NCI-H82 treated with DMSO at 0.1 percent for 48 hours (cell line): Measurements from ENCODE around the gene CGAS.
"Not testable (repeated sequence)": the region's sequence is repeated elsewhere in the genome, so short reads cannot be mapped to it uniquely, and the experiment has no call there.

Experiments used
- DNase-seq: peaks from one replicate; lab custom pipeline; 2025; ENCODE audit not compliant: unreplicated experiment; lab: John Stamatoyannopoulos, UW

Gene CGAS

DNA sequence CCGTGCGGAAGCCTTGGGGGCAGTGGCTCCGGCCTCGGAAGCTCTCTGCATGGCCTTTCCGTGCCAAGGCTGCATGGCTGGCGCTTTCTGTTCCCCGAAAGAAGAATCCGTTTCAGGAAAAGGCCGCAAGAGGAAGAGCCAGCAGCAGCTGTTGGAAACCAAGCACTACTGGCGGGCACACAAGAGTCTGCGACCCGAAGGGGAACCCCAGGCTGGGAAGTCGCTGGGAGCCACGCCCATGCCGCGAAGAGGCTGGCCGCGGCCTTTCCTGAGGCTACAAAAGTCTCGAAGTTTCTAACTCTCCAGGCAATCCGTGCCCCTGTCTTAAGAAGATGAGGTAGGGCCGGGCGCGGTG is at the start of gene CGAS:
CGAS (minus strand) TSS at position 191 of the 355 bp plus-strand sequence; CDS start at position 75, 116 bp downstream.
- DNase-seq, result no peak

DNA sequence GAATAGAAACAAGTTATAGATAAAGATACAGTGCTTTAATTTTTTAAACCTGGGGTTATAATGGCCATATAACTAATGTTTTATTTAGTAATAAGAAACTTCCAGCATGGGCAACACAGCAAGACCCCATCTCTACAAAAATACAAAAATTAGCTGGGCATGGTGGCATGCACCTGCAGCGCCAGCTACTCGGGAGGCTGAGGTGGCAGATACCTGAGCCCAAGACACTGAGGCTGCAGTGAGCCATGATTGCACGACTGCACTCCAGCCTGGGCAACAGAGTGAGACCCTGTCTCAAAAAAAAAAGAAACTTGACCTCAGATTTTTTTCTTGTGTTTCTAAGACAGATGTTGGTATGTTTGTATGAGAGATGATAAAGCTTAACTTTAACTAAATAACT is 45.8 kb upstream of the CGAS start:
- no peak for DNase-seq

- no peak for DNase-seq
These were observed 39.3 kb upstream of the CGAS start for GRCh38 chr6:73491377-73491776.

GRCh38 chr6:73487473-73487872 is 35.4 kb upstream of the CGAS start:
- no peak for DNase-seq

DNA sequence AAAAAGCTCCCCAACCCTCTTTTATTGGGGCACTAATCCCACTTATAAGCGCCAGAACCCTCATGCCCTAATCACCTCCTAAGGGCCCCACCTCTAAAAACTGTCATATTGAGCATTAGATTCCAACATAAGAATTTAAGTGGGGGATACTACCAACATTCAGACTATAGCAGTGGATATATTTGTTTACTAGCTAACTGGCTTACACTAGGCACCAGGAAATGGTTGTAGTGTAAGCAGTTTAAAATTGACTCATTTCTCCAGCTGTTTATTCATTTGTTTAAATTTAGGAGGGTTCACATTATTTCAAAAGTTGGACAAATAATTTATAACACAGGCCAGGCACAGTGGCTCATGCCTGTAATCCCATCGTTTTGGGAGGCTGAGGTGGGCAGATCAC is 32.3 kb upstream of the CGAS start:
- no peak for DNase-seq

- DNase-seq, result no peak
These were observed 29.9 kb upstream of the CGAS start for GRCh38 chr6:73481969-73482368.

DNA sequence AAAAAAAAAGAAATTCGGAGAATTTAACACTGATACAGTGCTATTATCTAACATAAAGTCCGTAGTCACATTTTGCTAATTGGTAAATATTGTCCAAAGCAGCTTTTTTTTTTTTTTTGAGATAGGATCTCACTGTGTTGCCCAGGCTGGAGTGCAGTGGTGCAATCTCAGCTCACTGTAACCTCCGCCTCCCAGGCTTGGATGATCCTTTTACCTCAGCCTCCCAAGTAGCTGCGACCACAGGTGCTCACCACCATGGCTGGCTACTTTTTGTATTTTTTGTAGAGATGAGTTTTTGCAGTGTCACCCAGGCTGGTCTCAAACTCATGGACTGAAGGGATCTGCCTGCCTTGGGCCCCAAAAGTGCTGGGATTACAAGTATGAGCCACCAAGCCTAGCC is 25.3 kb upstream of the CGAS start:
- no peak for DNase-seq

DNA sequence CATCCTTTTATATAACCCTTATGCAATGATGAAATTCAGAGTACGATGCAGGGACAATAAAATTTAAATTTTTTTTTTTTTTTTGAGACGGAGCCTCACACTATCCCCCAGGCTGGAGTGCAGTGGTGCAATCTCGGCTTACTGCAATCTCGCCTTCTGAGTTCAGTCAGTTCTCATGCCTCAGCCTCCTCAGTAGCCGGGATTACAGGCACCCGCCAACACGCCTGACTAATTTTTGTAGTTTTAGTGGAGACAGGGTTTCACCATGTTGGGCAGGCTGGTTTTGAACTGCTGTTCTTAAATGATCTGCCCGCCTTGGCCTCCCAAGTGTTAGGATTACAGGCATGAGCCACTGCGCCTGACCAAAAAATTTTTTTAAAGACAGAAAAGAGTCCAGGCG is 24.6 kb upstream of the CGAS start:
- DNase-seq, result no peak

DNA sequence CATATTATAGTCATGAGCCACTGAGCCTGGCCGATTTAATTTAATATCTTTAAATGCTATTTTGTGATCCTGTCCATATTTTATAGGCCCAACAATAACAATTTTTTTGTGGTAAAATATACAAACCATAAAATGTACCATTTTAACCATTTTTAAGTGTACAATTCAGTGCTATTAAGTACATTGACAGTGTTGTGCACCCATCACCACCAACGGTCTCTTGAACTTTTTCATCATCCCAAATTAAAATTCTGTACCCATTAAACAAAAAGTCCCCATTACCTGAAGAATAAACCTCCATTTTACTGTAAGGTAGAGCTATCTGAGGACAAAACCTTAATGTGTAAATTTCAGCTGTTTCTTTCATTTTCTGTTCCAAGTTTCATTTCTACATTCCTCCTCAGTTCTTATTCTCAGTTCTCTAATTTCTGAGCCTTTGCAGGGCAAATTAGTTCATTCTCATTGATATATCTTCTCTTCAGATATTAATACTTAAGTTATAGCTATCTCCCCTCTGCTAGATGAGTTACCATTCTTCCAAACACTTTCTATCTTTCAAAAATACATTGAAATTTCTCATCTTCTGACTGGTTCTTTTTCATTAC is 19.7 kb upstream of the CGAS start:
- no peak for DNase-seq

DNA sequence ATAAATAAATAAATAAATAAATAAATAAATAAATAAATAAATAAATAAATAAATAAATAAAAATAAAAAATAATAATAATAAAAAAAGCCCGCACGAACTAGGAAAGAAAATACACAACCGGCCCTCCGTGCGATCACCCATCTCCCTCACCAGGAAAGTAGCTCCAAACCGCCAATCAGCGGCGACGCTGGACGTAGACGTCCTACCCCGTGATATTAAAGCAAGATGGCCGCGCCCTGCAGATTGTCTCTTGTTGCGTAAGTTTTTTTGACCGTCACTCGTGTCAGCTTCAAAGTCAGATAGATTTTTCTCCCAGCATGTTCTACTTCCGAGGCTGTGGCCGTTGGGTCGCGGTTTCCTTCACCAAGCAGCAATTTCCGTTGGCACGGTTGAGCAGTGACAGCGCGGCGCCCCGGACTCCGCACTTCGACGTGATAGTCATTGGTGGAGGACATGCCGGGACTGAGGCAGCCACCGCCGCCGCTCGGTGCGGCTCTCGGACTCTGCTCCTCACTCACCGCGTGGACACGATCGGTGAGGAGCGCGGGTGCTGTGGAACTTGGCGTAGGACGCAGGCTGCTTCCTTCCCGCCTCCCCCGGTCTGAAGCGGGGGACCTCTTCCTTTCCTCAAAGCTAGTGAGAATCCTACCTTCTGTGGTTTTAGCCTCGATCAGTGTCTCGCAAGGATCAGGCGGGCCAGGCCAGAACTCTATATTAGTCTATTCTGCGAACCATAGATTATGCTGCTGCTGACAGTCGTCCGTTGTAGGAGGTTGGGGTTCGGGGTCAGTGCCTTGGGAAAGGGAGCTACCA is 9.6 kb upstream of the CGAS start, which contains the start of gene MTO1:
MTO1 (plus strand) TSS at position 201 of the 814 bp plus-strand sequence; CDS start at position 319, 118 bp downstream.
- DNase-seq, result peak; percentile 23

DNA sequence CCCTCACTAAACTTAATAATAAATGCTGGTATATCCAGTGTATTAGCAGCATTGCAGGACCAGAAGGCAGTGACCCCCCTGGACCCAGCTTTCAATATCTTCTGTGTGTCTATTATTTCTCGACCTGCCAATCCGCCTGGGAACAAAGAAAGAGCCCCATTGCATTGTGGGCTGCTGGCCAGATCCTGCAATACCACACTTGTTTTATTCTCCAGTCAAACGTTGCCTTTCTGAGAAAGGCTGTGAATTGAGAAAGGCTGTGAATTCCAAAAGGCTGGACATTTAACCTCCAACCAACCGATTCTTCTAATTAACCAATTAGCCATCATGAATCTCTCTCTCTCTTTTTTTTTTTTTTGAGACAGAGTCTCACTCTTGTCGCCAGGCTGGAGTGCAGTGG is 8.0 kb upstream of the CGAS start:
- no peak for DNase-seq

GRCh38 chr6:73459474-73459873 is 7.4 kb upstream of the CGAS start:
- not testable (repeated sequence) for DNase-seq

DNA sequence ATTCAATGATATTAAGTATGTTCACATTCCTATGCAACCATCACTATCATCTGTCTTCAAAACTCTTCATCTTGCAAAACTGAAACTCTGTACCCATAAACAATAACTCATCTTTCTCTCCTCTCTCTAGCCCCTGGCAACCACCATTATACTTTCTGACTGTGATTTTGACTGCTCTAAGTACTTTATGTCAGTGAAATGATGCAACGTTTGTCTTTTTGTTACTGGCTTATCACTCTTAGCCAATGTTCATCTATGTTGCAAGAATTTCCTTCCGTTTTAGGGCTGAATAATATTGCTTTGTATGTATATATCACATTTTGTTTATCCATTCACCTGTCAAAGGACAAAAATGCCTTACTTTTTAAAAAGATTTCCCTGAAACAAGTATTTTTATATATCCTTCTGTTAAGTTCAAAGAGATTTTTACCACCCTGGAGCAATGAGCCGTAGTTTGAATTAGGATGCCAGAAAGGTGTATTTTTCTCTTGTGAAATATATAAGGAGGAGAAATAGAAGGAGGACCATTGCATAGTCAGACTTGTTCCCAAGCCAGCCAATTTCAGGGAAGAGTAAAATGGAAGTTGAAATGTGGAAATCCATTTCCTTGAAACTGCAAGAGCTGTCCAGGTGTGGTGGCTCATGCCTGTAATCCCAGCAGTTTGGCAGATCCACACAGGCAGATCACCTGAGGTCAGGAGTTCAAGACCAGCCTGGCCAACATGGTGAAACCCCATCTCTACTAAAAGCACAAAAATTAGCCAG is 4.0 kb upstream of the CGAS start:
- no peak for DNase-seq

DNA sequence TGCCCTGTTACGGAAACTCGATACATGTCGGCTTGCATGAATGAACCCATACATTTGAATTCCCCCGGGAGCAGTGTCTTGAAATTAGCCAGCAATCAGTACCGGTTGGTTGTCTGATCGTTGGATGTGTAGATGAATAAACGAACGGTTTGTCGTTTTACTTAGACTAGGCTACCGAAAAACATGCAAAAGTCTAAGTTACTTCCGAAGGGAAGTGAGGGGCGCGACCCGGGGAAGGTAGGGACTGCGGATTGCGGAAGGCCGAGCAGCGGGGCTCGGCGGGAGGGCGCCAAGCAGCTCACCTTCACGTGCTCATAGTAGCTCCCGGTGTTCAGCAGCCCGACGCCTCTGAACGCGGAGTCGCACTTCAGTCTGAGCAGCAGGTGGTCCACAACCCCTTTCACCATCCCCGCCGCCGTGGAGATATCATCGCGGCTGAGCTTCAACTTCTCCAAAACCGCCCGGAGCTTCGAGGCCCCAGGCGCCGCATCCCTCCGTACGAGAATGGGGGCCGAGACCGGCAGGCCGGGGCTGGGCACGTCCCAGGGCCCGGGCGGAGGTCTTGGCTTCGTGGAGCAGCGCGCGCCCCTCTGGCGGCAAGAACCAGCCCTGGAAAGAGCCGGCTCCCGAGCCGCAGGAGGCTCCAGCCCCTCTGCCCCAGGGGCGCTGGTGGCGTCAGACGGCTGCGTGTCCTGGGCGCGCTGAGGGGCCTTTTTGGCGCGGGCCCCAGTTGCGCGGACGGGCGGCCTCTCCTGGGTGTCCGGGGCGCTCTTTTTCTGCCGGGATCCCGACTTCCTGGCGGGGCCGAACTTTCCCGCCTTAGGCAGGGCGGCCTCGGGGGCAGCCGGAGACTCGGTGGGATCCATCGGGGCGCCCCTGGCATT is 632 bp downstream of the CGAS start:
- no peak for DNase-seq

DNA sequence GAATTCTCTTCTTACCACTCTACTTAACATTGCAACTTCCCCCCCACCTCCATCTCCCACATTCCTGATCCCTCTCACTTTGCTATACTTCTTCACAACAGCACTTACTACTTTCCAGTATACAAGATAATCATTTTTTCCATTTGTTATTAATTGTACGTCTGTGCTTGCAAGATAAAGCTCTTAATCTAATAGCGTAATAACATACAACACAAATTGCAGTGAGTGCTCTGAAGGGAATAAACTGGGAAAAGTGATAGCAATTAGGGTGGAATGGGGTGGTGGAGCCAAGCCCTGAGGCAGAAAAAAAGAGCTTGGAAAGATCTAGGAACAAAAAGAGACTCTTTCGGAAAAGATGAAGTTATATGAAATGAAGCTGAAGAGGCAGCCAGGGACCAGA is 8.5 kb downstream of the CGAS start:
- DNase-seq, result no peak

GRCh38 chr6:73435236-73435635 is 16.9 kb downstream of the CGAS start:
- DNase-seq, result no peak

- no peak for DNase-seq
These were observed 30.6 kb downstream of the CGAS start for GRCh38 chr6:73421534-73421933.

DNA sequence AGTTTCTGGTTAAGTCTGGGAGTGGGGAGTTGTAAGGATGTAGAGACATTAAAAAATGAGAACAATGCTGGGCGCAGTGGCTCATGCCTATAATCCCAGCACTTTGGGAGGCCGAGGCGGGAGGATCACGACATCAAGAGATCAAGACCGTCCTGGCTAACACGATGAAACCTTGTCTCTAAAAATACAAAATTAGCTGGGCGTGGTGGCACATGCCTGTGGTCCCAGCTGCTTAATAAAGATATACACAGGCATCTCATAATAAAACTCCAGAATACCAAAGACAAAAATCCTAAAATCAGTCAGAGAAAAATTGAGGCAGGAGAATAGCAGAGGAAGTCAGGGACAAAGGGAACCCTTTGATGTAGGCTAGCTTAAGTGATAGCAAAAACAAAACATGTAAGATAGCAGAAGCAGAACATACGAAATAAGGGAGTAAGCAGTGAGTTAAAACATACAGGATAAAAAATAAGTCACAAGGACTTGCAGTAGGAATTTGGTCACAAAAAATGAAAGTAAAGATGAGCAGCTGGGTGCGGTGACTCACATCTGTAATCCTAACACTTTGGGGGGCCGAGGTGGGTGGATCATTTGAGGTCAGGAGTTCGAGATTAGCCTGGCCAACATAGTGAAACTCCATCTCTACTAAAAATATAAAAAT is 33.9 kb downstream of the CGAS start:
- DNase-seq, result no peak

DNA sequence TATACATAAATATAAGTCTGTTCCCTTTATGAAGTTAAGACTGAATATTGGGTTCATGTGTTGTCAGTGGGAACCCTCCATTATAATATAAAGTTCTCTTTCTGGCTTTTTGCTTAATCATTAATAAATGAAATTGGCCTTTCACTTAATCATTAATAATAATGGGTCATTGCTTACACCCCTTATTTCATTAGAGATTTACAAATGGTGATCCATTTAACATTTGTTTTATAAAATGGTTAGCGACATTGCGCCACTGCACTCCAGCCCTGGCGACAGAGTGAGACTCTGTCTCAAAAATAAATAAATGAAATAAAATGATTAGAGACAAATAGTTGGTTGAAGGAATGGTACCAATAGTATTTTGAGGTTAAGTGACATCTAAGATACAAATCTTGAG is 39.0 kb downstream of the CGAS start:
- no peak for DNase-seq

DNA sequence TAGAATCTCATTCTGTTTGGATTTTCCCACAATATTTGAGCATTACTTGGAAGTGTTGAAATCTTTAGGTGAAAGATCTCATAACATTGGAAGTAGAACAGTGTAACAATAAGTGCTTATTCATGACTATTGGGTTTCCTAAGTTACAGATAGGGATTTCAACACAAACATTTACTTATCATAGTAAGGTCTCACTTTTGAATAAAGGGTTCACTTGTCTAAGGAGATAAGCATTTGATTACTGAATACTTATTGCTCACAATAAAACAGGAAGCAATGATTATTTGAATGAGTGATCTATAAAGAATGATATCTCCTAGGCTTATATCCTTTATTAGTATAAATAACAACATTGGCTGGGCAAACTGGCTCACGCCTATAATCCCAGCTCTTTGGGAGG is 42.7 kb downstream of the CGAS start:
- DNase-seq, result no peak
